NCI-H2081 treated with DMSO at 0.1 percent for 48 hours (cell line): ENCODE results near the gene RNF225.
A peak's percentile ranks its signal among the peaks of the same experiment; 100 is the strongest.
"Not testable (repeated sequence)": the region's sequence is repeated elsewhere in the genome, so short reads cannot be mapped to it uniquely, and the experiment has no call there.

Source experiments
- DNase-seq: peaks from one replicate; lab custom pipeline; 2025; lab: John Stamatoyannopoulos, UW

RNF225 gene

GRCh38 chr19:58409010-58409790 is 13.7 kb downstream of the RNF225 start:
- DNase-seq = no peak

- no peak for DNase-seq
These were observed 21.1 kb downstream of the RNF225 start for GRCh38 chr19:58416604-58417003.

GRCh38 chr19:58417071-58417470 is 21.6 kb downstream of the RNF225 start:
- no peak for DNase-seq

GRCh38 chr19:58428617-58429016 is 33.2 kb downstream of the RNF225 start:
- DNase-seq = no peak

- DNase-seq = no peak
These were observed 34.3 kb downstream of the RNF225 start for GRCh38 chr19:58429745-58430144.

GRCh38 chr19:58434217-58434616 is 38.8 kb downstream of the RNF225 start:
- DNase-seq = no peak

GRCh38 chr19:58439576-58440554 is 44.4 kb downstream of the RNF225 start, which contains the start of gene ZNF132:
Gene ZNF132, minus strand, starts transcription at chr19:58440153. Its CDS starts 332 bp downstream, at chr19:58439821.
- DNase-seq = peak; percentile 93

- no peak for DNase-seq
These were observed 45.1 kb downstream of the RNF225 start for GRCh38 chr19:58440556-58440955.

- DNase-seq = not testable (repeated sequence)
These were observed 47.5 kb downstream of the RNF225 start for GRCh38 chr19:58442986-58443385.
